Right atrium auricular region (tissue), 2 donors: Measurements from ENCODE around the gene NEK3. TPM values are rescaled to one million over a fixed set of nuclear protein-coding genes. Genes with fewer than 3 reads are reported as not detected.
"Not testable (repeated sequence)": the region's sequence is repeated elsewhere in the genome, so short reads cannot be mapped to it uniquely, and the experiment has no call there.

Experiments
- DNase-seq: peaks from one replicate; pipeline ENCODE4 v3.0.0-alpha.2; 2019; ENCODE audit warnings: low spot score
- H3K27ac ChIP-seq, 2 donors: fragments of 200-600 bp; sonication (generic); 1 replicate in 1 of 2; 2 replicates in 1 of 2; pipeline ENCODE4 v1.5.1; 2016 to 2019
- H3K27me3 ChIP-seq, 2 donors: fragments of 200-600 bp; sonication (generic); one replicate each; pipeline versions ENCODE4 v1.5.1 to v1.6.0; 2017 to 2019
- H3K36me3 ChIP-seq: fragments of 200-600 bp; sonication (generic); one replicate; pipeline ENCODE4 v1.5.1; 2016
- H3K4me1 ChIP-seq, 2 donors: fragments of 200-600 bp; sonication (generic); one replicate each; pipeline versions ENCODE4 v1.5.1 to v1.6.0; 2017 to 2019
- H3K4me3 ChIP-seq, 2 donors: fragments of 200-600 bp; sonication (generic); 1 replicate in 1 of 2; 2 replicates in 1 of 2; pipeline ENCODE4 v1.5.1; 2017 to 2019; ENCODE audit warnings: mild to moderate bottlenecking in 1 of 2, moderate library complexity in 1 of 2
- H3K9me3 ChIP-seq, 2 donors: fragments of 200-600 bp; sonication (generic); one replicate each; pipeline ENCODE4 v1.5.1; 2019
- total RNA-seq, 2 donors: library from RNA; depleted of rRNA; stranded (reverse); fragments of >200 nt; gene quantifications; one replicate each; pipeline ENCODE4 v1.1.0, GENCODE V29; 2016
- TF ChIP-seq, protein P1 (sequence below), 2 donors: fragments of 200-600 bp; sonication (generic); IDR thresholded peaks; one replicate each; pipeline ENCODE4 v1.5.1; 2019; ENCODE audit warnings: antibody characterized with exemption in 2 of 2

The NEK3 gene
- total RNA-seq, 2 donors from 2014 or later: 4.0 to 9.2 TPM

DNA sequence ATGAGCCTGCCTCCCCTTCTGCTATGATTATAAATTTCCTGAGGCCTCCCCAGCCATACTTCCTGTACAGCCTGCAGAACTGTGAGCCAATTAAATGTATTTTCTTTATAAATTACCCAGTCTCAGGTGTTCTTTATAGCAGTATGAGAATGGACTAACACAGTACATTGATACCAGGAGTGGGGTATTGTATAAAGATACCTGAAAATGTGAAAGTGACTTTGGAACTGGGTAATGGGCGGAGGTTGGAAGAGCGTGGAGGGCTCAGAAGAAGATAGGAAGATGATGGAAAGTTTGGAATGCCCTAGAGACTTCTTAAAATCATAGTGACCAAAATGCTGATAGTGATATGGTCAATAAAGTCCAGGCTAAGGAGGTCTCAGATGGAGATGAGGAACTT, 63.3 kb downstream of the NEK3 start:
- H3K9me3 ChIP-seq: no peaks in the 10 kb centered on the region
- no peaks in the 10 kb centered on the region for H3K27me3 ChIP-seq
- H3K4me1 ChIP-seq: no peaks in the 10 kb centered on the region
- no peak for DNase-seq
- no peak overlapping the region for H3K27ac ChIP-seq
- TF ChIP-seq, protein P1, sequence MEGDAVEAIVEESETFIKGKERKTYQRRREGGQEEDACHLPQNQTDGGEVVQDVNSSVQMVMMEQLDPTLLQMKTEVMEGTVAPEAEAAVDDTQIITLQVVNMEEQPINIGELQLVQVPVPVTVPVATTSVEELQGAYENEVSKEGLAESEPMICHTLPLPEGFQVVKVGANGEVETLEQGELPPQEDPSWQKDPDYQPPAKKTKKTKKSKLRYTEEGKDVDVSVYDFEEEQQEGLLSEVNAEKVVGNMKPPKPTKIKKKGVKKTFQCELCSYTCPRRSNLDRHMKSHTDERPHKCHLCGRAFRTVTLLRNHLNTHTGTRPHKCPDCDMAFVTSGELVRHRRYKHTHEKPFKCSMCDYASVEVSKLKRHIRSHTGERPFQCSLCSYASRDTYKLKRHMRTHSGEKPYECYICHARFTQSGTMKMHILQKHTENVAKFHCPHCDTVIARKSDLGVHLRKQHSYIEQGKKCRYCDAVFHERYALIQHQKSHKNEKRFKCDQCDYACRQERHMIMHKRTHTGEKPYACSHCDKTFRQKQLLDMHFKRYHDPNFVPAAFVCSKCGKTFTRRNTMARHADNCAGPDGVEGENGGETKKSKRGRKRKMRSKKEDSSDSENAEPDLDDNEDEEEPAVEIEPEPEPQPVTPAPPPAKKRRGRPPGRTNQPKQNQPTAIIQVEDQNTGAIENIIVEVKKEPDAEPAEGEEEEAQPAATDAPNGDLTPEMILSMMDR (IDR thresholded peaks at IDR 0.05): no peak
- H3K36me3 ChIP-seq: no peaks in the 10 kb centered on the region
- no peak overlapping the region for H3K4me3 ChIP-seq

DNA sequence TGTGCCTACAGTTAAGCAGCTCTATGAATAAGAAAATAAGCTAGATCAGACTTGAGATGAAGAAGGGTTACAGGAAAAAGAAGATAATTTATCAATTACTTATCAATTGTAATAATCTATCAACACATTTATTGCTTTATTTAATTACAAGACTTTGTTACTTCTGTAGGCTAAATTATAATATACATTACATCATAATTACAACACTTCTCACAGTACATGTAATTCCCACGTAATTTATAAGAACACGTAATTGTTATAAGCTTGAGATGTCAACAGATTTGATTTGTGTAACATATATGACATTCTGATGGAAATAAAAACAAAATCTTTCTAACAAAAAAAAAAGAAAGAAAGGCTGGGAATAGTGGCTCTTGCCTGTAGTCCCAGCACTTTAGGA, 67.3 kb downstream of the NEK3 start:
- Histone ChIP-seq H3K4me1 (no peaks in the 10 kb centered on the region), H3K27ac (no peak overlapping the region), H3K27me3 (no peaks in the 10 kb centered on the region), H3K9me3 (no peaks in the 10 kb centered on the region), H3K4me3 (no peak overlapping the region), H3K36me3 (no peaks in the 10 kb centered on the region)
- DNase-seq: no peak
- TF ChIP-seq, protein P1 (IDR thresholded peaks at IDR 0.05): no peak

DNA sequence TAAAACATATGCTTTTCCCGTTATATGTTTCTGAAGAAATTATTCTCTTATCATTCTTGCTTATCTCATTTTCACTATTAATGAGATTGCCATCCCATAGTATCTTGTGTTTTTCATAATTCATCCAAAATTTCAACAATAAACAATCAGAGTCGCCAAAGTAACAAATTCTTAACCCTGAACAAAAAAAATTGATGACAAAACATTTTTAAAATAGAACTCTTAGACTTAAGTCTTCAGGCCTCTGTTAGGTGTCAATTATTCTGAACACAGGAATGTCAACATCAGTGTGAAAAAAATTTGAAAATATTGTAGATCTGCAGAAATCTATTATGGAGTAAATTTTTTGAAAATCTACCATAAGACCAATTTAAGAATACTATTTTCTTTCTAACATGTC, 67.9 kb downstream of the NEK3 start:
- H3K4me3 ChIP-seq: no peak overlapping the region
- H3K9me3 ChIP-seq: no peaks in the 10 kb centered on the region
- no peak for DNase-seq
- TF ChIP-seq, protein P1 (IDR thresholded peaks at IDR 0.05): no peak
- no peaks in the 10 kb centered on the region for H3K27me3 ChIP-seq
- no peaks in the 10 kb centered on the region for H3K4me1 ChIP-seq
- H3K27ac ChIP-seq: no peak overlapping the region
- H3K36me3 ChIP-seq: no peaks in the 10 kb centered on the region

DNA sequence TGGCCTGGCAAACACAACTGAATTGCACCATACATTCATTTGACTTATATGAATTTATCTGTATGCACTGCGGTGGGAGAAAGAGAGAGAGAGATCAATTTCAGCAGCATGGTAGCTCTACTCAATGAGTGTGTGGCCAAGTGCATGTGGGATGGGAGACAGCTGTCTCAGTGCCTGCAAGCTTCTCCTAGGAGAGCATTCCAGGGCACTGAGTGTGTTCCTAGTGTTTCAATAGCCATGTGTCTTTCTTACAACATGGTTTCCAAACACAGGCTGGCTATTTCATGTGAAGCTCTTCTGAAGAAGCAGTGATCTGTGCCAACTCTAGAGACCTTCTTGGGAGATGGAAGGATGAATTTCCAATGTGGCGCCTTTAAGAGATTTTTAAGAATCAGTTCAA, 74.0 kb downstream of the NEK3 start:
- Histone ChIP-seq H3K4me1 (no peaks in the 10 kb centered on the region), H3K9me3 (no peaks in the 10 kb centered on the region), H3K27me3 (no peaks in the 10 kb centered on the region), H3K27ac (no peak overlapping the region), H3K36me3 (no peaks in the 10 kb centered on the region), H3K4me3 (no peak overlapping the region)
- TF ChIP-seq, protein P1 (IDR thresholded peaks at IDR 0.05): no peak
- no peak for DNase-seq

DNA sequence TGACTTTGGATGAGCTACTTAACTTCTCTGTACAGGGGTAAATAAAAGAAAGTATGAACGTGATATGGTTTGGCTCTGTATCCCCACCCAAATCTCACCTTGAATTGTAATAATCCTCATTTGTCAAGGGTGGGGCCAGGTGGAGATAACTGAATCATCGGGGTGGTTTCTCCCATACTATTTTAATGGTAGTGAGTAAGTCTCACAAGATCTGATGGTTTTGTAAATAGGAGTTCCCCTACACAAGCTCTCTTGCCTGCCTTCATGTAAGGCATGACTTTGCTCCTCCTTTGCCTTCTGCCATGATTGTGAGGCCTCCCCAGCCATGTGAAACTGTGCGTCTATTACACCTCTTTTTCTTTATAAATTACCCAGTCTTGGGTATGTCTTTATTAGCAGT, 74.4 kb downstream of the NEK3 start:
- not testable (repeated sequence) for H3K36me3 ChIP-seq, H3K9me3 ChIP-seq, H3K27ac ChIP-seq, DNase-seq, H3K4me3 ChIP-seq, H3K27me3 ChIP-seq, H3K4me1 ChIP-seq

Other genes starting within 250 kb of the NEK3 start
- gene ATP7B, start 148.1 kb downstream of the NEK3 start, total RNA-seq: 1 to 10 TPM; 4.3 to 6.5 TPM
- 10 to 100 TPM; 10.5 to 19.2 TPM for gene ALG11, start 147.2 kb downstream of the NEK3 start, total RNA-seq
- gene UTP14C, start 134.9 kb downstream of the NEK3 start, total RNA-seq: 10 to 100 TPM; 13.1 to 15.0 TPM
- 1 to 10 TPM in 1 of 2 donors, under 1 TPM in 1; 0.55 to 1.1 TPM for gene NEK5, start 30.5 kb downstream of the NEK3 start, total RNA-seq
- gene THSD1, start 246.6 kb upstream of the NEK3 start, total RNA-seq: 1 to 10 TPM; 6.5 to 7.3 TPM